Measurements from ENCODE around the gene PRDM5. TPM values are rescaled to one million over a fixed set of nuclear protein-coding genes. Genes with fewer than 3 reads are reported as not detected.

PRDM5 gene
- total RNA-seq, 2 donors from 2014 or later = 9.9 to 18.9 TPM

GRCh38 chr4:120694973-120695372, 227.6 kb downstream of the PRDM5 start:
- WGBS = 14% methylated on average over 2 of the region's 2 CpGs
- Histone ChIP-seq H3K4me3 (no peak overlapping the region), H3K9me3 (no peaks in the 10 kb centered on the region), H3K4me1 (replicated peaks) (no peaks in the 10 kb centered on the region), H3K27me3 (replicated peaks; ENCODE audit: insufficient read depth) (no peaks in the 10 kb centered on the region), H3K36me3 (no peaks in the 10 kb centered on the region), H3K27ac (no peak overlapping the region)
- intact Hi-C loops (cut with DNase I) = no loop called here
- TF ChIP-seq, protein P1, sequence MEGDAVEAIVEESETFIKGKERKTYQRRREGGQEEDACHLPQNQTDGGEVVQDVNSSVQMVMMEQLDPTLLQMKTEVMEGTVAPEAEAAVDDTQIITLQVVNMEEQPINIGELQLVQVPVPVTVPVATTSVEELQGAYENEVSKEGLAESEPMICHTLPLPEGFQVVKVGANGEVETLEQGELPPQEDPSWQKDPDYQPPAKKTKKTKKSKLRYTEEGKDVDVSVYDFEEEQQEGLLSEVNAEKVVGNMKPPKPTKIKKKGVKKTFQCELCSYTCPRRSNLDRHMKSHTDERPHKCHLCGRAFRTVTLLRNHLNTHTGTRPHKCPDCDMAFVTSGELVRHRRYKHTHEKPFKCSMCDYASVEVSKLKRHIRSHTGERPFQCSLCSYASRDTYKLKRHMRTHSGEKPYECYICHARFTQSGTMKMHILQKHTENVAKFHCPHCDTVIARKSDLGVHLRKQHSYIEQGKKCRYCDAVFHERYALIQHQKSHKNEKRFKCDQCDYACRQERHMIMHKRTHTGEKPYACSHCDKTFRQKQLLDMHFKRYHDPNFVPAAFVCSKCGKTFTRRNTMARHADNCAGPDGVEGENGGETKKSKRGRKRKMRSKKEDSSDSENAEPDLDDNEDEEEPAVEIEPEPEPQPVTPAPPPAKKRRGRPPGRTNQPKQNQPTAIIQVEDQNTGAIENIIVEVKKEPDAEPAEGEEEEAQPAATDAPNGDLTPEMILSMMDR (IDR thresholded peaks at IDR 0.05) = no peak
- TF ChIP-seq POLR2A (IDR thresholded peaks at IDR 0.05) (no peak), POLR2AphosphoS5 (IDR thresholded peaks at IDR 0.05) (no peak)
- no peak for DNase-seq (ENCODE audit: low spot score)

GRCh38 chr4:120693816-120694215, 228.7 kb downstream of the PRDM5 start:
- Histone ChIP-seq H3K27me3 (replicated peaks; ENCODE audit: insufficient read depth) (no peaks in the 10 kb centered on the region), H3K4me1 (replicated peaks) (no peaks in the 10 kb centered on the region), H3K9me3 (no peaks in the 10 kb centered on the region), H3K36me3 (no peaks in the 10 kb centered on the region), H3K4me3 (no peak overlapping the region), H3K27ac (no peak overlapping the region)
- intact Hi-C loops (cut with DNase I) = no loop called here
- no peak for DNase-seq (ENCODE audit: low spot score)
- TF ChIP-seq POLR2AphosphoS5 (IDR thresholded peaks at IDR 0.05) (no peak), POLR2A (IDR thresholded peaks at IDR 0.05) (no peak)
- TF ChIP-seq, protein P1 (IDR thresholded peaks at IDR 0.05) = no peak

DNA sequence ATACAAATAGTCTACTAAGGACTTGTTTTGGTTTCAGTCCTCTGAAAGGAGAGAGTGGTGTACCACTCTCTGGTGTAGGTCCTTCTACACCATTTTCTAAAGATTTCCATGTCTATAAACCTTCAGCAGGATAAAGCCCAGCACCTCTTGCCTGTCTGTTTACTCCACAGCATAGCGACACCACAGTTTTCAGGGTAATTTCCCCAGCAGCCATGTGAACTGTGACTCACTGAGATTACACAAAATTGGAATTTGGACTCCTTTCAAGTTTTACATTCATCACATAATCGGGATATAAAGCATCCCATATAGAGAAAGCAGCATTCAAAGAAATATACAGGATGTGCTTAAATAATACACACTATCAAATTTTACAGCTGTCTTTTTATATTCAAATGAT, 229.6 kb downstream of the PRDM5 start:
- Histone ChIP-seq H3K9me3 (no peaks in the 10 kb centered on the region), H3K4me3 (no peak overlapping the region), H3K27me3 (replicated peaks; ENCODE audit: insufficient read depth) (no peaks in the 10 kb centered on the region), H3K27ac (no peak overlapping the region), H3K4me1 (replicated peaks) (no peaks in the 10 kb centered on the region), H3K36me3 (no peaks in the 10 kb centered on the region)
- WGBS = 57% methylated on average over 2 of the region's 2 CpGs
- intact Hi-C loops (cut with DNase I) = no loop called here
- TF ChIP-seq POLR2A (IDR thresholded peaks at IDR 0.05) (no peak), POLR2AphosphoS5 (IDR thresholded peaks at IDR 0.05) (no peak)
- TF ChIP-seq, protein P1 (IDR thresholded peaks at IDR 0.05) = no peak
- DNase-seq (ENCODE audit: low spot score) = no peak

GRCh38 chr4:120691536-120691935, 231.0 kb downstream of the PRDM5 start:
- Histone ChIP-seq H3K27me3 (replicated peaks; ENCODE audit: insufficient read depth) (no peaks in the 10 kb centered on the region), H3K36me3 (no peaks in the 10 kb centered on the region), H3K4me3 (no peak overlapping the region), H3K4me1 (replicated peaks) (no peaks in the 10 kb centered on the region), H3K27ac (no peak overlapping the region), H3K9me3 (no peaks in the 10 kb centered on the region)
- intact Hi-C loops (cut with DNase I) = no loop called here
- DNase-seq (ENCODE audit: low spot score) = no peak
- TF ChIP-seq POLR2AphosphoS5 (IDR thresholded peaks at IDR 0.05) (no peak), POLR2A (IDR thresholded peaks at IDR 0.05) (no peak)
- TF ChIP-seq, protein P1 (IDR thresholded peaks at IDR 0.05) = no peak

- Histone ChIP-seq H3K36me3 (no peaks in the 10 kb centered on the region), H3K4me1 (replicated peaks) (no peaks in the 10 kb centered on the region), H3K27me3 (replicated peaks; ENCODE audit: insufficient read depth) (no peaks in the 10 kb centered on the region), H3K4me3 (no peak overlapping the region), H3K9me3 (no peaks in the 10 kb centered on the region), H3K27ac (no peak overlapping the region)
- TF ChIP-seq POLR2AphosphoS5 (IDR thresholded peaks at IDR 0.05) = no peak
- TF ChIP-seq POLR2A (IDR thresholded peaks at IDR 0.05) = no peak
- TF ChIP-seq, protein P1 (IDR thresholded peaks at IDR 0.05) = no peak
- no peak for DNase-seq (ENCODE audit: low spot score)
- intact Hi-C loops (cut with DNase I) = no loop called here
Measured at GRCh38 chr4:120691106-120691505, 231.4 kb downstream of the PRDM5 start.

Data from prostate gland (tissue), 2 donors.